IPS-11a (cell line): ENCODE measurements around the gene NTM.

Source experiments
- H3K4me3 ChIP-seq: one replicate; pipeline ENCODE4 v1.5.1; 2013; ENCODE audit warnings: low read depth, low read length, control low read depth

NTM gene

GRCh38 chr11:131458421-131458820 lies 88.0 kb downstream of the NTM start:
- no peak overlapping the region for H3K4me3 ChIP-seq

DNA sequence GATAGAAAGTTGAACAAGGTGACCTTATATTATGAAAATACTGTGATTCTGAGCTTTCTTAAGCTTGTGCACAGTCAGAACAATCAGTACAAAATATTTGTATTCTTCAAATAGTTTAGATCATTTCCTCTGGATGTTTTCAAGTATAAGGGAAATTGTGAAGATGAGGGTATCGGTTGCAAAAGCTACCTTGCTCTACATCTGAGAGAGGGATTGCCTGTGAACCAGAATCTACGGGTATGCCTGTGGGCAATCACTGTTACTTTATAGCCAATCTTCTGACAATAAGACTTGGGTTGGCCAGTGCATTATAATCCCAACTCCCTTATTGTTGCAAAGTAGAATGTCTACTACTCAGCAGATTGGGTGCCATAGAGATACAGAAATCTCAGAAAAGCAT lies 90.5 kb downstream of the NTM start:
- no peak overlapping the region for H3K4me3 ChIP-seq

- H3K4me3 ChIP-seq = no peak overlapping the region
These were observed 92.2 kb downstream of the NTM start for GRCh38 chr11:131462622-131463021.

- no peak overlapping the region for H3K4me3 ChIP-seq
These were observed 92.7 kb downstream of the NTM start for GRCh38 chr11:131463162-131463561.

GRCh38 chr11:131463649-131464425 lies 93.4 kb downstream of the NTM start:
- no peak overlapping the region for H3K4me3 ChIP-seq

GRCh38 chr11:131464461-131464860 lies 94.0 kb downstream of the NTM start:
- no peak overlapping the region for H3K4me3 ChIP-seq

GRCh38 chr11:131465039-131465438 lies 94.6 kb downstream of the NTM start:
- no peak overlapping the region for H3K4me3 ChIP-seq

- no peak overlapping the region for H3K4me3 ChIP-seq
These were observed 95.3 kb downstream of the NTM start for GRCh38 chr11:131465746-131466145.

GRCh38 chr11:131467645-131468394 lies 97.4 kb downstream of the NTM start:
- no peak overlapping the region for H3K4me3 ChIP-seq

- no peak overlapping the region for H3K4me3 ChIP-seq
These were observed 98.2 kb downstream of the NTM start for GRCh38 chr11:131468565-131468964.

DNA sequence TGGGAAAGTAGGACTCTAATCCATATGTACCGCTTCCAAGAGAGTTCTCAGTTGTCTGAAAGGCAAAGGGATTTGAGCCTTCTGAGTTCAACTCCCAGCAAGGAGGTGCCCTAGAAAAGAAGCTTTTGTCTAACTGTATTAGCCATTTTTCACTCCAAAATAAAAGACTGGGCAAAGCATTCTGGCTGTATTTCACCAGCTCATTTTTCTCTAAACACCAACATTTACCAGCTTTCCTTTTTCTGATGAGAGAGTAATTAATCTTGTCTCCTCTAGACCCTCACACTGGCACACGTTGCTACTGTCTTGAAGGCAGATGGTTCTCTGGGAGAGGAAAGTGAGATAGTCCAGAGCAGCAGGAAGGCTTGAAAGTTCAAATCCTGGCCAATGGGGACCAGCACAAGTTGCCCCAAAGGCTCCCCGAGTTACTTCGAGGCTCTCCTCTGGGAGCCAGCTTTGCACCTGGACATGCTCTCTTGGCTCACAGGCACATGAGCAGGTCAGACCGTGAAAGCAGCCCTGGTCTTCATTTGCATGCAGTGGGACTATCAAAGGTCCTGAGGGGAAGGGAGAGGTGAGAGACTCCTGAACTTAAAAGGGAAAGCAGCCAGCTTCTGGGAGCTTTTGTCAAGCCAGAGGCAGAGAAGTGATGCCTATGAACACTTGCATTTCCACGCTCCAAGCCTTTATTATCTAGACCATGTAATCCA lies 100.0 kb downstream of the NTM start:
- H3K4me3 ChIP-seq = no peak overlapping the region

DNA sequence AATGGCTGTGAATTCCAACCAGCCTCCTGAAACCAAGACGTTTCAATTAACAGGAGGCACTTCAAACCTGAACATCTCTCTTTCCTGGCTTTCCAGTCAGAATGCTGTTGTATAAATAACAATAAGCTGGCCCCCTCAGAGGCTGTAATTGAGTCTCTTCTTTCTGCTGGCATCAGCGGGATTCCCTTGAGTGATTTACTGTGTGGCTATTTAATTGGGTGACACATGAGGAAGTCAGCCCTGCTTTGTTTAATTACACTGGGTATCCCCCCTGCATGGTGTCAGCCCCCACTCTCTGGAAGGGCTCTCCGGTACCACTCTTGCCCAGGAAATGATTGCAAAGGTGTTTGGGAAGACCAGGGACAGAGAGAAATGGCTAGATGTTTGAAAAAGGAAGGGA lies 101.6 kb downstream of the NTM start:
- no peak overlapping the region for H3K4me3 ChIP-seq

GRCh38 chr11:131474947-131475346 lies 104.5 kb downstream of the NTM start:
- no peak overlapping the region for H3K4me3 ChIP-seq

DNA sequence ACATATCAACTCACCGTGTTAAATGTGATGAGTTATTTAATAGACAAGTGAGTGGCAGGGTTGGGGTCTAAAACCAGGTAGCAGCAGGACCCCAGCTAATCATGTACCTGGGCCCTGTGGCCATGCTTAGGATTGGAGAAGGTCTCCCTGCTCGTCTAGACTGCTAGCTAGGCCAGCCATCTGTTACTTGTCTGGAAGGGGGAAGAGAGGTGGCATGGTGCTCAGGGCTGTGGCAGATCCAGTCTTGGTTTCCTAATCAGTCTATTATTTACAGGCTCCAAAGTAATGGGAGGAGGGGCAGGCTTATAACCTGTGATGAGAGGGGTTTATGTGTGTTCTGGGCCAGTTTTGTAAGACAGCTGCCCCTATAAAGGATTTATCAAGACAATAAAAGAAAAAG lies 105.9 kb downstream of the NTM start:
- H3K4me3 ChIP-seq = no peak overlapping the region

GRCh38 chr11:131478341-131478740 lies 107.9 kb downstream of the NTM start:
- H3K4me3 ChIP-seq = no peak overlapping the region

DNA sequence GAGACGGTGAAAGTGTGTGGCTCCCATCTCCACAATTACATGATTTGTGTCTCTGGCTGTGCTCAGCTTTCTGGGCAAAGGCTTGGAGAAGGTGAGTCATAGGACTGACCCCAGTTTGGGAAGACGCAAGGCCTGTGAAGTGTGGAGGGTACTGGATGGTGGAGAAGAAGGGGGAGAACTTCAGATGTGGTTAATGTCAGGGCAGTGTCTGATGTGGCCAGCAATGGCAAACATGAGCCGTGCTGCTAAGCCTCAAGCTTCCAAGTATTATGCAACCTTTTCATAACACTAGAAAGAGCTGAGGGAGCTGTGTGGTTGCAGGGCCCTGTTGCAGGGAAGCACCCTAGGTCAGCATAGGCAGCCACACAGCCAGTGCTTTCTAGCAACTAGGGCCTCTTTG lies 110.9 kb downstream of the NTM start:
- H3K4me3 ChIP-seq = no peak overlapping the region

- H3K4me3 ChIP-seq = no peak overlapping the region
These were observed 111.6 kb downstream of the NTM start for GRCh38 chr11:131481971-131482370.

GRCh38 chr11:131483453-131483852 lies 113.0 kb downstream of the NTM start:
- no peak overlapping the region for H3K4me3 ChIP-seq

GRCh38 chr11:131483877-131484276 lies 113.5 kb downstream of the NTM start:
- no peak overlapping the region for H3K4me3 ChIP-seq

DNA sequence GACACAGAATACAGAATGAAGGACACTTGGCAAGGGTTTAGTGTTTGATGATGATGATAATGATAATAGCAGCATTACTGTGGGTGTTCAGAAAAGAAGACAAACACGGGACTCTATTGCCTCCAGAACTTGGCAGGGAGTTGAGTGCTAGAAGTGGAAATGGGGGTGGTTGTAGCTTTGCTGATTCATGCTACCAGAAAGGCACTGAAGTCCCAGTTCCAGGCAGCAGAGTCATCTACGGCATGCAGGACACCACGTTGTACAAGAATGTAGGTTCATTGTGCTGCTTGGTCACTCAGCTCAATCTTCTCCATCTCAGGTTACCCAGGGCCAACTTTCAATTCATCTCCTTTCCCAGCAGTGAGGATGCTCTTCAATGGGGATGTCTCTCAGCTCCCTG lies 115.7 kb downstream of the NTM start:
- no peak overlapping the region for H3K4me3 ChIP-seq

GRCh38 chr11:131486937-131487635 lies 116.7 kb downstream of the NTM start:
- H3K4me3 ChIP-seq = no peak overlapping the region
